Muscle of back (tissue), 11 donors: ENCODE results near the gene APC. TPM values are rescaled to one million over a fixed set of nuclear protein-coding genes. Genes with fewer than 3 reads are reported as not detected.

ENCODE experiments used
- DNase-seq, 3 donors: peaks; one replicate each; pipeline versions ENCODE4 v3.0.0 to v3.0.0-alpha.2; 2013
- polyA plus RNA-seq, 10 donors: library from polyadenylated mRNA; unstranded; fragments of 120-200 nt; gene quantifications; one replicate each; pipeline ENCODE4 v1.2.1, GENCODE V29; 2013; ENCODE audit not compliant: insufficient read length in 10 of 10

APC gene
- polyA plus RNA-seq, 10 donors: 21.2 to 31.5 (median 25.9) TPM

GRCh38 chr5:112779531-112779930, 41.8 kb downstream of the APC start:
- peak in 1 of 3 donors; percentile 16 for DNase-seq

DNA sequence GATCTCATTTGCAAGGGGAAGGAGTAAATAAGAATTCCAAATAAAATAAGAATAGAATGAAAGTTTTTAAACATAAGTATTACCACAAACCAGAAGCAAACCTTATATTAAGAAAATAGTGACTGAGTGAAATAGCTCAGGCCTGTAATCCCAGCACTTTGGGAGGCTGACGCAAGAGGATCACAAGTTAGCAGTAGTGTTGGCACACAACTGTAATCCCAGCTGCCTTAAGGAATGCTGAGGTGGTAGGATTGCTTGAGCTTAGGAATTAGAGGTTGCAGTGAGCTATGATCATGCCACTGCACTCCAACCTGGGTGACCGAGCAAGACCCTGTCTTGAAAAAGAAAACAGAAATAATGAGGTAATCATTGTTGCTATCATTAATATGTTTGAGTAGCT, 47.0 kb downstream of the APC start:
- no peak for DNase-seq

GRCh38 chr5:112787261-112787660, 49.6 kb downstream of the APC start:
- no peak for DNase-seq

- no peak for DNase-seq
Observed at GRCh38 chr5:112787896-112788295, 50.2 kb downstream of the APC start.

- no peak for DNase-seq
Observed at GRCh38 chr5:112793201-112793600, 55.5 kb downstream of the APC start.

DNA sequence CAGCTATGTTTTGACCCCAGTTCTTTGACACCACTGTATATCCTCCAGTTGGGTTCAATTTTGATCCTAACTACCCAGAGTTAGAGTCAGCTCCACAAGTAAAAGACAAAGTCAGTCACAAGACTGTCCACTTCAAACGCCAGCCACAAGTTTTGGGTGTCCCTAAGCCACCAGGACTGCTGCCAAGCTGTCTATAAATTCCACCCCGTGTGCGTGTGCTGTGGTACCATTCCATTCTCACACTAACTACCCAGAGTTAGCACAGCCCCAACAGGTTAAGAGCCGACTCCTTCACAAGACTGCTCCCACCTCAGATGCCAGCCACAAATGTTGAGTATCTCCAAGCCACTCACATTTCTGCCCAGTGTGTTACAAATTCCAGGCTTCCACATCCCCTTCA, 56.7 kb downstream of the APC start:
- DNase-seq: no peak

GRCh38 chr5:112795342-112795741, 57.7 kb downstream of the APC start:
- no peak for DNase-seq

DNA sequence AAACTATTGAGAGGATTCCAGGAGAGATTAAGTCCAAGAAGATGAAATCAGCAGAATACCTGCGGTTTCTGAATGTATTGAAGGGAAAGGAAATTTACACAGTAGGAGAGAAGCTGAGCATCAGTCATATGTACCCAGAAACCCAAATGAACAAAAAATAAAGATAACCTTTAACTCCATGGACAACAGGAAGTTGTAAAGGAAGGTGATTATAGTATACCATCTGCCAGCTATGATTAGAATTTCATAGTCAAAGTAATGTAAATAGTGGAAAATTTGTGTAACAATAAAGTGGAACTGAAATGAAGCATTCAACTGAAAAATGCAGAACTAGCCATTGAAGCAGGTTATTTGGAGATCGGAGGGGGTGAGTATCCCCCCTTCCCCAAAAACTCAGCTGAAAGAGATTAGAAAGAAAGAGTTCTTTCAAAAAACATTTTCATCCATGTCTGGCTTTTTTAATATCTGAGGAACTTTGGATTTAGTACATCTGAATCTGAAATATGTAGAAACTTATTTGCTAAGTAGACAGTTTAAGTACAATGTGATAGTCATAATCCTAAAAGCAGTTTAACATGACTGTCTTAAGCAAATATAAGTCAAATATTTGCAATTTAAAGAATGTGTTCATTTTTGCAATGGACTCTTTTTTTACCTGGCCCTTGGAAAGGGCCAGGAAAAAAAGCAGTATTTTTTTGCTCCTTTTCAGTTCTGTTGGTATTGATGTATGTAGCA, 58.4 kb downstream of the APC start:
- DNase-seq: no peak

DNA sequence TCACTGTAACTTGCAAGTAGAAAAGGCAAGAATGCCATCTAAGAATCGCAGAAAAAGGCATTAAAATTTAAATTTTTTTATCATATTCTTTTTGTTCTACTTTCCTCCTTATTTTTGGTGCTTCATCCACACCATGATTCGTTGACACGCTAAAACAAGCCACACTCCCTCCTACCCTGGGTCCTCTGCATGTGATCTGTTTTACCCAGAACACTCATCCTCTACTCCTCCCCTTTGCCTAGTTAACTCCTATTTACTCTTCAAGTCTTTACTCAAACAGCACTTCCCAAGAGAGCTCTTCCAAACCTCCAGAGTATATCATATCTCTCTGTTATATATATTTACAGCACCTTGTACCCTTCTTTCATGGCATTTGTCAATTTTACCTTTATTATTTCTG, 62.0 kb downstream of the APC start:
- no peak for DNase-seq

- no peak for DNase-seq
Observed at GRCh38 chr5:112800891-112801290, 63.2 kb downstream of the APC start.

GRCh38 chr5:112811023-112811422, 73.3 kb downstream of the APC start:
- no peak for DNase-seq

- DNase-seq: no peak
Observed at GRCh38 chr5:112812549-112812948, 74.9 kb downstream of the APC start.

GRCh38 chr5:112820246-112820645, 82.6 kb downstream of the APC start:
- DNase-seq: no peak

DNA sequence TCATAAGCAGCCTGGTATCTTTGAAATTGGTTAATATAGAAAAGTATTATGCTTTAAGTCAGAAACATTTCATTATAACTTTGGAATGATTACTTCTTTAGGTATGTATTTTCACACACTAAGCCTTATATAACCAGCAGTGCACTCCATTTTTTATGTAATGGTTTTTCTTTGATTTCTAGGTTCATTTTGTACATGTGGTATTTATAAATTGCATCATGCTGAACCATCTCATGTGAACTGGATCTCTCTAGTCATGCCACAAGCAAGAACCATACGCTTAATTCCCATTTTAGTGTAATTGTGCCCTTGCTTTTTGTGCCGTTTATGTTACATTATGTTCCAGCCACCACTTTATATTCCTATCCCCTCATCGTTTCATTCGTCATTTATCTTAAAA, 84.8 kb downstream of the APC start:
- no peak for DNase-seq

- DNase-seq: no peak
Observed at GRCh38 chr5:112823181-112823580, 85.5 kb downstream of the APC start.

DNA sequence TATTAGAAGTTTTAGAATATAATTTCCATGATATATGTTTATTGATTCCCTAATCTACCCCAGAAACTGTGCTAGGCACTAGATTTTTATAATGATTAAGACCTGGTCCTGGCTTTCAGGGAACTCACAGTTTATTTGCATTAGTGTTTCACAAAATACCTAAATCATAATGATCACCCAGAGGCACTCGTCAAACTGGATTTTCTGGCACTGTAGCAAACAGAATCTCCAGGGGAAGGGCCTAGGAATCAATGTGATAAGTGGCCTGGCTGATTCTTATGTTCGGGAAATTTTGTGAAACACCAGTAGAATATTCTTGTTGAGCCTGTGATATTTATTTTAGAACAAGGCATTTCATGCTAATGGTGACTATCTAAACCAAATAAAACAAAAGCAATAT, 86.0 kb downstream of the APC start:
- DNase-seq: no peak

- no peak for DNase-seq
Observed at GRCh38 chr5:112824197-112824596, 86.5 kb downstream of the APC start.

GRCh38 chr5:112830378-112830777, 92.7 kb downstream of the APC start:
- DNase-seq: no peak

GRCh38 chr5:112833971-112834370, 96.3 kb downstream of the APC start:
- DNase-seq: no peak

DNA sequence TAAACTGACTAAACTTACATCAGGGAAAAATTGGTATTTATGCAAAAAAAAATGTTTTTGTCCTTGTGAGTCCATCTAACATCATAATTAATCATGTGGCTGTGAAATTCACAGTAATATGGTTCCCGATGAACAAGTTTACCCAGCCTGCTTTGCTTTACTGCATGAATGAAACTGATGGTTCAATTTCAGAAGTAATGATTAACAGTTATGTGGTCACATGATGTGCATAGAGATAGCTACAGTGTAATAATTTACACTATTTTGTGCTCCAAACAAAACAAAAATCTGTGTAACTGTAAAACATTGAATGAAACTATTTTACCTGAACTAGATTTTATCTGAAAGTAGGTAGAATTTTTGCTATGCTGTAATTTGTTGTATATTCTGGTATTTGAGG, 106.8 kb downstream of the APC start:
- DNase-seq: no peak

DNA sequence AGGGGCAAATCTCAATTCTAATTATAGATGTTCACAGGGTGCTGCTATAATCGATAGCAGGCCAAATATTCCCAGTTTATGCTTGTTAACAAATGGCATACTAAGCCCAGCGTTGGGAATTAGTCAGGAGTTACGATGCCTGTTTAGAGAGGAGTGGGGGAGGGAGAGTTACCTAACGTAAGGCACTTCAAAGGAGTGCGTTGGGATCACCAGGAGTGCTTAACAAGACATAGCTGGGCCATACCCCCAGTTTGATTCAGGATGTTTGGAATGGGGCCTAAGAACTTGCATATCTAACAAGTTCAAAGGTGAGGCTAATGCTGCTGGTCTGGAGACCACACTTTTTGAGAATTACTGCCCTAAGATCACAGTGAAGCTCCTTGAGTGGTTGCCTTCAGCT, 108.9 kb downstream of the APC start:
- DNase-seq: no peak

DNA sequence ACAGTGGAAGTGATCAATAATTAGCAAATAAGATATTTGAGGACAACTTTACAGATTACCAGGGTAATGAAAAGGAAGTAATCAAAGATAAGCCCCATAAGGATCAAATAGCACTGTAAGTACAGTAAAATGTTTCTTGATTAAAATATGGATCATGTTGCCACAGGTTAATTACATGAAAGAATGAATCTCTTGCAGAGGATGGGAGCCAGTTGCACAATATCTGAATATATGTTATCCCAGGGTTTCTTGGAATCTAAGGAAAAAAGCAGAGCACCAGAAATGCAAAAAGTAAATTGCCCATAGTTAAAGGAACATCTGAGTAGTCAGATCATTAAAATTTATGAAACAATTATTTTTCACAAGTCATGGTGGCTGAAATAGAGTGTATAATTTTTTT, 109.6 kb downstream of the APC start:
- DNase-seq: no peak

- peak; percentile 22 to 61 (median 45) for DNase-seq
Observed at GRCh38 chr5:112848116-112848811, 110.6 kb downstream of the APC start.

DNA sequence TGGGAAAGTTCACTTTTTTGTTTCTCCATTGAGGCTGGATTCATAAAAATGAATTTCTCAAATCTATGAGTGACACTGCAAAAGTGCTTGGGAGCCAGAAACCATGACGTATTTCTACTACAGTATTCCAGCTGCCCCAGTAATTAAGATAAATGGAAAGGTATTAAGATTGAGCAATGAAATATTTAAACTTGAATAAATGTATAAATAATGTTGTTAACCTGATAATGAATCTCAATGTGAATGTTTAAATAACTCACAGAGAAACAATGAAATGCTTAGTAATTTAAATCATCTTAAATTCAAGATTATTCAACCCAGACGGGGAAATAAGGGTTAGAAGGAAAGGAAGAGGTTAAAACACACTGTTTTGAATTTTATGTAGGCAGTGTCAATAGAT, 112.2 kb downstream of the APC start:
- DNase-seq: no peak
